Astrocyte (in vitro differentiated cells and primary cell): ENCODE results near the gene SMIM44.

Experiments used
- CTCF ChIP-seq: IDR thresholded peaks from 2 replicates; pipeline ENCODE4 v1.5.1; 2011; ENCODE audit warnings: low read depth, mild to moderate bottlenecking, inconsistent platforms, low read length, moderate library complexity; ENCODE audit not compliant: insufficient read depth
- EZH2 ChIP-seq: IDR thresholded peaks from 2 replicates; pipeline ENCODE4 v1.6.1; 2012; ENCODE audit warnings: mild to moderate bottlenecking, low read length, inconsistent platforms; ENCODE audit not compliant: insufficient read depth

GRCh38 chr19:3479834-3480215, 3.4 kb downstream of the SMIM44 start:
- no peak for TF ChIP-seq CTCF
- TF ChIP-seq EZH2: no peak
